Right renal pelvis (tissue), 4 donors: ENCODE data around the gene CORO2A. TPM values are rescaled to one million over a fixed set of nuclear protein-coding genes. Genes with fewer than 3 reads are reported as not detected.
A peak's percentile ranks its signal among the peaks of the same experiment; 100 is the strongest.

Source experiments
- DNase-seq, 4 donors: peaks; one replicate each; pipeline ENCODE4 v3.0.0-alpha.2; 2013; ENCODE audit warnings: low read depth in 4 of 4, low spot score in 3 of 4, missing footprints in 1 of 4
- polyA plus RNA-seq, 4 donors: library from polyadenylated mRNA; unstranded; fragments of 120-200 nt; gene quantifications; one replicate each; pipeline ENCODE4 v1.2.1, GENCODE V29; 2013; ENCODE audit not compliant: insufficient read length in 4 of 4

The CORO2A gene
- polyA plus RNA-seq, 4 donors: 1.9 to 3.1 (median 2.6) TPM

DNA sequence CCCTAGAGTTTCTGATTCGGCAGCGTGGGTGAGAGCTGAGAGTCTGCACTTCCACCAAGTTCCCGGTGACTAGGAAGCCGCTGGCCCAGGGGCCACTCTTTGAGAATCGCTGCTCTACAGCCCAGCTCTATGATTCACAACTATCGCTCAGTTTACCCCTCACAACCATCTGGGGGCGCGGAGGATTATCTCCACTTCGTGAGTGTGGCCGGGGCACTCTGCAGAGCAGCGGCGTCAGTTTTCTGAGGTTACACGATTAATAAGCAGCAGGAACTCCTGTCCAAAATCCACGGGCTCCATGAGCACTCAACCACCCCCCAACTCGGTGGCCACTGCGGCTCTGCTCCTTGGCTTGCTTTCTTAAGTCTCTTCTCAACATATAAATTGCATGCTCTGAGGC is 19.3 kb downstream of the CORO2A start:
- no peak for DNase-seq

DNA sequence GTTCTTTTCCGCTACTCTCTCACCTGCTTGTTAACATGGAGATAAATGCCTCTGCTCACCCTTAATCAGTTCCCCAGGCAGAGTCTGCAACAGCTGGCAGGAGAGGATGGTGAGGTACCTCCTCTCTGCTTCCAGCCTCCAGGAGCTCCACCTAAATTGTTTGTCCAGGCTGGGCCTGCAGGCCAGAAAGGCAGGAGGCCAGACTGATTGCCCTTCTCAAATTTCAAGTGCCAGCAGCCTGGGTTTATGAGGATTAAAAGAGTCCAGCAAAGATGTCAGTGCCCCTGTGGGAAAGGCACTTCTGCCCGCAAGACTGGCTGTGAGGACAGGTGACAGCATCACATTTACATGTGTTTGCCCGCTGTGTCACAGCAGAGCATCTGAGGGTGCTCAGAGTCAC is 19.8 kb downstream of the CORO2A start:
- no peak for DNase-seq

DNA sequence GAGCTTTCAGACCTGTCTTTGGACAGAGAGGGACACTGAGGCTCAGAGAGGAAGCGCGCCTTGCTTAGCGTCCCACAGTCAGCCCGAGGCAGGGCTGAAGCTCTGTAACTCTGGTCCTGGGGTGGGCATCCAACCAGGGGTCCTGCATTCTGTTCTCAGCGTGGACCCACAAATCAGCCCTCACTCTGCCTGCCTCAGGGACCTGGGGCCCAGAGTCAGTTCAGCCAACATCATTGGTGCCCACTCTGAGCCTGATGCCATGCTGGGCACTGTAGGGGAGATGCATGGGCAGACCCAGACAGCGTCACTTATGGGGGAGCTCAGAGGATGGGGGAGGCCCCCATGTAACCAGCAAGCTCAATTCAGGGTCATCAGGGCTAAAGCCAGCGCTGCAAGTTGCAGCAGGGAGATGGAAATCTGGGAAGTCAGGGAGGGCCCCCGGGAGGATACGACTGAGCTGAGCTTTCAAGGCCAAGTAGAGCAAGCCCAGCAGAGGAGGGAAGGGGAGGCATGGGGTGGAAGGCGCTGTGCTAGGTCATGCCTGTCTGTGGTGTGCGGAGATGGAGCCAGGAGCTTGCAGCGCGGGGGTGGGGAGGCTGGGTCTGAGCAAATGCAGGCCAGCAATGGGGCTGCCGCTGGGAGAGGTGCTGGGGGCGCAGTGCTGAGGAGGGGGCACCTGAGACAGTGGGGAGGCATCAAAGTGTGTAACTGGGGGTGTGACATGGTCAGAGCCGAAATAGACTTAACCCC is 21.1 kb downstream of the CORO2A start:
- DNase-seq: no peak

DNA sequence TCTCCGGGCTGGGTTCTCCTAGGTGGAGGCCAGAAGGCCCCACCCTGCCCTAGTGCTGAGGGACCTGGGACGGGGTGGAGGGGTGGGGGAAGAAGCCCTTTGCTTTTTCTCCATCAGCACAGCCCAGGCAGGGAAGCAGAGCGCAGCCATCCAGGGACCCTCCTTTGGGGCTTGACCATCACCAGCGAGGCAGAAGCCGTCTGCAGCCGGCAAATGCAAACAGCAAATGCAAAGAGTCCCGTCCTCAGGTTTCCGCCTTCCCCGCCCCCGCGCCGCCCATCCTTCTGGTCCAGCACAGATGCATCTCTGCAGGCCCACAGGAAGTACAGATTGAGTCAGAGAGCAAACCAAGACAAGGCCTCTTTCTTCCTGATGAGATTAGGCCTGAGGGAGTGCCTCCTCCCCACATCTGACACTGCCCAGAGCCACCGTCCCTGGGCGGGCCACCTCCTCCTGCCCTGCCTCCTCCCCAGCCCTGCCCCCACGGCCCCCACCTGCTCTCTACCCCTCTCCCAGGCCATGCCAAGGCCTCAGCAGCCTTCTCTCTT is 23.4 kb downstream of the CORO2A start:
- DNase-seq: no peak

DNA sequence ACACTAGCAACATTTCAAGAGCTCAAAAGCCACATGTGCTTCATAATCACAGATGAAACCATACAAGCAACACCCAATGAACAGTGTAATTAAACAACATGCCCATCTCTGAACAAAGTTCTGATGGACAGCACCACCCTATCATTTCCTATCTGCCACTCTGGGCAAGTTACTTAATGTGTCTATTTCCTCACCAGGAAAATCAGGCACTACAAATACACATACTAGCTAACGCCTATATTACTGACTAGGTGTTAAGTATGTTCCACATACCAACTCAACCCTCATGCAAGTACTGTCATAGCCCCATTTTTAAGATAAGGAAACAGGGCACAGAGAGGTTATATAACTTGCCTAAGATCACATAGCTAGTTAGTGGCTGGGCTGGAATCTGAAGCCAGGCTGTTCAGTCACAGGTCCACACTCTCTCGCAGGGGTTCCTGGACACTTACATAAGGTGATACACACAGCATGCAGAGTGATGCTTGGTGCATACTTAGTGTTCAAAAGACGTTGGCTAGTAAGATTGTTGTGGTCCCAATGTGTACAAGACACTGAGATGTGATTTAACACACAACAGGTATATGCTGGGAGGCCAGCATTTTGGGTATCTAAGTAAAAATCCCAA is 24.2 kb downstream of the CORO2A start:
- DNase-seq: no peak

DNA sequence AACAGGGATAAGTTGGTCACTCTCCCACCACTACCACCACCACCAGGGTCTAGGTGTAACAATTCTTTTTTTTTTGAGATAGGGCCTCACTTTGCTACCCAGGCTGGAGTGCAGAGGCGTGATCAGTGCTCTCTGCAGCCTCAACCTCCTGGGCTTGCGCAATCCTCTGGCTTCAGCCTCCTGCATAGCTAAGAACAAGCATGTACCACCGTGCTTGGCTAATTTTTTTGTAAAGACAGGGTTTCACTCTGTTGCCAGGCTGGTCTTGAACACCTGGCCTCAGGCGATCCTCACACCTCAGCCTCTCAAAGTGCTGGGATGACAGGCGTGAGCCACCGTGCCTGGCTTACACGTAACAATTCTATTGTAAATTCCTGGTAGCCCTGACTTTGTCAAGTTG is 27.5 kb downstream of the CORO2A start:
- DNase-seq: no peak

DNA sequence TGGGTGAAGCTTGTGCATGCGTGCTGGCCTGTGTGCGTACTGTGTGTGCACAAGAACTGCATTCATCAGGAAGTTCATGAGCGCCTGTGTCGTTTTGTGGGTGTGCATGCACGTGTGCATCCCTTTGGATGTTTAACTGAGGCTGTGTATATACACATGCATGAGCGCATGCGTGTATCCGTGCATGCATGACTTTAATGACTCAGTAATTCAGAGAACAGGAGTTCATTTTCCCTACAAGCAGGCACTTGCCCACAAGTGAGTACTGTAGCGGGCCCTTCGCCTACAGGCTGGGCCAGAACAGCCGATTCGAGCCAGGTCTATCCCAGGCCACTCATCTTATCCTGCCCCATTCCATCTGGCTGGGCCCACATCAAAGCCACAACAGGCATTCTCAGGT is 29.8 kb downstream of the CORO2A start:
- DNase-seq: no peak

DNA sequence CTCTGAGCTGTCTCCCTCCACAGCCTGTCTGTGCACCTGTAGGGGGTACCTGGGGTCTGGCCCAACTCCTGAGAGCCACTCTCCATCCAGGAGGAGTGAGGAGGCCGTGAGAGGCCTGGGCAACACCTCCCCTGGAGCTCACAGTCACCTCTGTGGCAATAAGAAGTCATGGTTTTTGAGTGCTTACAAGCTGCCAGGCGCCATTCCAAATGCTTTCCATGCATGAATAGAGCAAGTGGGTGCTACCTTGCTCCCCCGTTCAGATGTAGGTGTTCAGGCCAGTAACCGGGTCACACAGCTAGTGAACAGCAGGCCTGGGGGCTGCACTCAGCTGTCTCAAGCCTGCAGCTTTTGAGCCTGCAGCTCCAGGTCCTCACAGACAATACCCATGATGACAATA is 30.6 kb downstream of the CORO2A start:
- DNase-seq: no peak

DNA sequence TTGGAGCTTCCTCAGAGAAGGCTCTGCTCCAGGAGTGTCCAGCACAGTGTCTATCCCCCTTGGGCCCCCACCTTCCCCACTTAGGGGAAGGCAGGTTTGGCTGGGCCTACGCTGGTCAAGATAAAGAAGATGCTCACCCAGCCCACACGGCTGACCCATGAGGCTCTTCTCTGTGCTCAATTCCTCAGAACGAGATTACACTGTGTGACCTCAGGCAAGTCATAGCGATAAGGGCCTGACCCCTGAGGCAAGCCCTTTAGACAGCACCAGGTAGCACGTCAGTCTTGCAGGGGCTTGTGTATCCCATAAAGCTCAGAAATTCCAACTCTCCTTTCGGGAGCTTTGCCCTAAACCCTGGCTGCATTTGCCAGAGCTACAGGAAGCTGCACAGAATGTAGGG is 32.6 kb downstream of the CORO2A start:
- no peak for DNase-seq

DNA sequence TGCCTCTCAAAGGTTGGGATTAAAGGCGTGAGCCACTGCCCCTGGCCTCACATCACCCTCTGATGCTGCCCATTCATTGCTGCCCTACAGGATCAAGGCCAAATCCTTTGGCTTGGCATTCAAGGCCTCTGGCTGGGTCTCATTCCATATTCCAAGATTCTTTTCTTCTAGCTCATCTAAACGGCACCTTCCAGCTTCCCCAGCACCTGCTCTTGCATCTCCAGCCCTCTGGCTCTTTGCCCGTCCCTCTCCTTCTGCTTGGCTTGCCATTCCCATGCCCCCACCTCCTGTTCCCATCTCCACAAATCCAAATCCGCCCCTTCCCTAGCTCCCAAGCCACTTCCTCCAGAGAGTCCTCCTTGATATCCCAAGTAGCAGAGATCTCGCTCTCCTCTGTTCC is 33.1 kb downstream of the CORO2A start:
- no peak for DNase-seq

DNA sequence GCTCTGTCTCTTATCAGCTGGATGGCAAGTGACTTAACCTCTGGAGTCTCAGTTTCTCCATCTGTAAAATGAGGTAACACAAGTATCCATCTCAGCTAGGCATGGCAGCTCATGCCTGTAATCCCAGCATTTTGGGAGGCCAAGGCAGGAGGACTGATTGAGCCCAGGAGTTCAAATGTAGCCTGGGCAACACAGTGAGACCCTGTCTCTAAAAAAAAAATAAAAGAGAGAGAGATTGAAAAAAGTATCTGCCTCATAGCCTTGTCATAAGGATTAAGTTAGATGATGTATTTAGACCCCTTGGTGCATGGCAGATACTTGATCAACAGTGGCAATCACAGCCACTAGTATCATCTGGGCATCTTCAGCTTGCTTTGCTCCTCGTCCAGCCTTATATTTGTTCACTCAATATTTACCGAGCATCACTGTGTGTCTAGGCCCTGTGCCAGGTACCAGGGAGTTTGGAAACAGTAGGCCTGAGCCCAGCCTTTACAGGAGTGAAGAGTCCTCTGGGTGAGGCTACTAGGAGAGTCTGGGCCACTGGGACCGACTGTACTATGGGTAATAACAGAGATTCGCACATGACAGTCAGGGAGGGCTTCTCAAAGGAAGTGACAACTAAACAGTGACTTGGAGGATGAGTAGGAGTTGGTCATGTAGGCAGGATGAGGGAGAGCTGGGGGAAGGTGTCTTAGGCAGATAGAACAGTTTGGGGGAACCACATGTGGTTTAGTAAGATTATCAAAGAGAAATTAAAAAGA is 34.2 kb downstream of the CORO2A start:
- no peak for DNase-seq

DNA sequence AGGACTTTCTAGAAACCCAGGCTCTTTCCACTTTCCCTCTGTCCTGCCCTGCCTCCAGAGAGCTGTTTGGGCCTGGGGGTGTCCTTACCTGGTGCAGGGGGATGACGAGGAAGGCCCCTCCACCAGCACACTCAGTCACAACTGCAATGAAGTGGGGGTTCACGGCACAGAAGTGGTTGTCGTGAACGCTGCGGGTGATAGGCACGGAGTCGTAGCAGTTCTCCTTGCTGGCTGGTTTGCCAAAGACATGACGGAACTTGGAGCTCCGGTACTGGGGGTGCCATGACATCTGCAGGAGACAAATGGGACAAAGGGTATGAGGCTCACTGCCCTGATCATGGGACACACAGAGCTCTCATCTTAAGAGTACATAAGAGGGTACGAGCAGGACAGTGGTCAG is 35.1 kb downstream of the CORO2A start:
- DNase-seq: no peak

DNA sequence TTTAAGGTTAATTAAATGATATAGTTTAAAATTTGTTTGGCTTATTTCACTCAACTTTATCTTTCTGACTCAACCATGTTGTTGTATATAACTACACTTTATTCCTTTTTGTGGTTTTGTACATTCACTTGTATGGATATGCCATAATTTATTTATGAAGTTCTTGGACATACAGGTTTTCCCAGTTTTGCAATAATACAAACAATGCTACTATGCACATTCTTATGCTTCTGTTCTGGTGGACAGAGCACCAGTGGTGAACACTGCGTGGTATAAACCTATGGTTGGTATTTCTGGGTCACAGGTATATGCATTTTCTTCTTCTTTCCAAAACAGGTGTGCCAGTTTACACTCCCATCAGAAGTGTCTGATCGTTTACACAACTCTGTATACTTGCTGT is 37.8 kb downstream of the CORO2A start:
- no peak for DNase-seq

DNA sequence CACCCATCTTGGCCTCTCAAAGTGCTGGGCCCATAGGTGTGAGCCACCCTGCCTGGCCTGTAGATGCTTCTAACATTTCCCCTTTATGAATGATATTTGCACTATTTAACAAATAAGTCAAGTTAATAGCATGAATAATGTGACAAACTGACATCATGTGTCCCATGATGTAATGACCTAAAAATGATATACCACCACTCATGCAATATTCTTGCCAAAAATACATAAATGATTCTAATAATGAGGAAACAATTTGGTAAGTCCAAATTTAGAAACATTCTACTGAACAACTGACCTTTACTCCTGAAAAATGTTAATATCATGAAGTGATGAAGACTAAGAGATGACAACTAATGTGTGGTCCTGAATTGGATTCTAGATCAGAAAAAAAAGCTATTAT is 39.9 kb downstream of the CORO2A start:
- no peak for DNase-seq

DNA sequence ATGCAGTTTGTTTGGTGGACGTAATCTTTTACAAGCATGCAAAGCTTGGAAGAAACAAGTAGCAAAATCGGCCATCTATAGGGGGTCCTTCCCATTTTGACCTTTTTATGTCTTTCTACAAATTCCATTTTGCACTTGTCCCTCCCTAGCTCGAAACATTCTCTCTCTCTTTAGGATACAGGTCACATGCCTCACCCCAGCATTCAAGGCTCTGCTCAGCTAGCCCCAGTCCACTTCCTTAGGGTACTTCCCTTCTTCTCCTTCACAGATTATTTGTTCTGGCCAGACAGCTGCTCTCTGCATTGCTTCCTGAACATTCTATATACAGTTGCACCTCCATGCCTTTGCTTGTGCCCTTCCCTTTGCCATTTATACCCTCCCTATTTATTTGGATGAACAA is 41.7 kb downstream of the CORO2A start:
- DNase-seq: no peak

DNA sequence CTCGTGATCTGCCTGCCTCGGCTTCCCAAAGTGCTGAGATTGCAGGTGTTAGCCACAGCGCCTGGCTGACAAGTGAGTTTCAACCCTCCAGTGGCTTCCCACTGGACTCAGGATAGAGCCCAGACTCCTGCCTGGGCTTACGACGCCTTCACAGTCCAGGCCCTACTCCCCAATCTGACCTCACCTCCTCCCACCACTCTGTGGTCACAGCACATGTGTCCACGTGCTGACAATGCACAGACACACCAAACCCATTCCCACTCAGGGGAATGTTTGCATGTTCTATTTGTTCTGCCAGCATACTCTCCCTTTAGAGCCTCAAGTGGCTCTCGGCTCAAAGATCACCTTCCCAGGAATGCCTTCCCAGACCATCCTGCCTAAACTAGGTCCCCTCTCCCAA is 42.3 kb downstream of the CORO2A start:
- no peak for DNase-seq

DNA sequence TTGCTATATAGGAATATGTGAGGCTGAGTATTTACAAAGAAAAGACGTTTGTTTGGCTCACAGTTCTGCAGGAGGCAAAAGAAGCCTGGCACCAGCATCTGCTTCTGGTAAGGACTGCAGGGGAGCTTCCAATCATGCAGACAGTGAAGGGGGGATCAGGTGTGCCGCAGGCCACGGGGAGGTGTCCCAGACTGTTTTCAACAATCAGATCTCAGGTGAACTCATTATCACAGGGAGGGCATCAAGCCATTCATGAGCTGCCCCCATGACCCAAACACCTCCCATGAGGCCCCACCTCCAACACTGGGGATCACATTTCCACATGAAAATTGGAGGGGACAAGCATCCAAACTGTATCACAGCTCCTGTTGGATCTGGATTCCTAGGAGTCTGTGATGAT is 43.0 kb downstream of the CORO2A start:
- no peak for DNase-seq

DNA sequence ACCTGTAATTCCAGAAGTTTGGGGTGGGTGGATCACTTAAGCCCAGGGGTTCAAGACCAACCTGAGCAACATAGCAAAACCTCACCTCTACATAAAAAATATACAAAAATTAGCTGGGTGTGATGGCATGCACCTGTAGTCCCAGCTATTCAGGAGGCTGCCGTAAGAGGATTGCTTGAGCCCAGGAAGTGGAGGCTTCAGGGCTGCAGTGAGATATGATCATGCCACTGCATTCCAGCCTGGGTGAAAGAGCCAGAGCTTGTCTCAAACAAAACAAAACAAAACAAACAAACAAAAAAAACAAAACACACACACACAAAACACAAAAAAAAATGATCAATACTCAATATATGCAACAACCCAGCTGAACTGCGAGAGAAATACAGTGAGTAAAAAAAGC is 44.0 kb downstream of the CORO2A start:
- no peak for DNase-seq

DNA sequence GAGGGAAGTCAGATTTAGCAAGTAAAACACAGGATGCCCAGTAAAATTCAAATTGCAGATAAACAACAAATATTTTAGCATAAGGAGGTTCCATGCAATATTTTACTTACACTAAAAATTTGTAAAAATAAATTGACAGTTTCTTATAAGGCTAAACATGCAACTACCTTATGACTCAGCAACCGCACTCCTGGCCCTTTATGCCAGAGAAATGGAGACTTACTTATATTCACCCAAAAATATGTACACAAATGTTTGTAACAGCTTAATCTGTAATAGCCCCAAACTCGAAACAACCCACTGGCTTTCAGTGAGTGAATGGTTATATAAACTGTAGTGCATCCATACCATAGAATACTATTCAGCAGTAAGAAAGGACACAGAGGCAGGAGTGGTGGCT is 44.9 kb downstream of the CORO2A start:
- DNase-seq: no peak

DNA sequence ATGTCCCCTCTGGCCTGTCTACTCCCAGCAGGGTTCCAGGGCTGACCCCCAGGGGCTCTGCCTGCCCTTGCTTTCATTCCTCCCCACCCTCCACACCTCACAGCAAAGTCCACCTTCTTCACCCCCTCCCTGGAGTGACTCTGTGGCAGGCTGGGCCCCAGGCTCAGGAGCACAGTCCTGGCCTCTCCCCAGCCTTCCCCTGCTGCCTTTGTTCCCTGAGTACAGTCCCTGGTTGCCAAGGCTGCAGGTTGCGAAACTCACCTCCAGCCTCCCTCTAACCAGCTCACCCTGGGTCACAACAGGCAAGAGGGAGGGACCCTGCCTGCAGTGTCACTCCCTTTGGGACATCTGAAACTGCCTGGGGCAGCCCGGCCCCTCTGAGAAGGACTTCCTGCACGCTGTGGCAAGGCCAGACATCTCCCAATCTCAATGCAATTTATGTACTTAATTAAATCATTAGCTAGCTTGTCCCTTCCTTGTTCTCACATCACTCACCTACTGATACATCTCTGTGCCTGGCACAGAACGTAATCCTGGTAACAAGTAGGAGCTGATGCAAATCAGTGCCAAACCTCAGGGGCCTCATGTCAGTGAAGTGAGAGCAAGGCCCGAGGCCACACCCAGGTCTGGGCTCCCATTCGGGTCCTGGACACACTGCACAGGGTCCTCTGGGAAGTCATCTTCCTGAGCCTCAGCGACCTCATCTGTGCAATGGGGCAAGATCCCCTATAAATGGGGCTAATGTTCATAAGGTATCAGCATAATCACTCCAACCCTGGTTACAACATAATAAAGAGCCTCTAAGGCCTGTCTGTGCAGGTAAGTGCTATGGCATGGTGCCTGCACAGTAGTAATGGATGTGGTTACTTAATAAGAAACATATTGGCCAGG is 46.1 kb downstream of the CORO2A start:
- peak in 3 of 4 donors; percentile 11 to 28 (median 16) for DNase-seq

DNA sequence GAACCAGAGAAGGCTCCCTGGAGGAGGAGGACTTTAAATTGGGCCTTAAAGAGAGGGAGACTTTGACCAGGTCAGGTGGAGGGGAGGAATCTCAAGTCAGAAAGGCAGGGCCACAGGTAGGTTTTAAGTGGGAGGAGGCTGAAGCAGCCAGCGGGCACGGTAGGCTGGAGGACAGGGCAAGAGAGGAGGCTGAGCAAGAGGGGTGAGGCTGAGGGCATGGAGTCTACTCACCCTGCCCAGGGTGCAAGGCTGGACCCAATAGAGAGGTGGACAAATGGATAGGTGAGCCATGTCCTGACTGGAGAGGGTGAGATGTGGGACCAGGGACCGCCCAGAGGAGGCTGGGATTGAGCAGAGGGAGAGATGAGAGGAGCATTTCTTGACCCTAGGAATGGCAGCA is 47.8 kb downstream of the CORO2A start:
- DNase-seq: no peak
